H1 (cell line): ENCODE results near the gene RPL36AL. TPM values are rescaled to one million over a fixed set of nuclear protein-coding genes. Genes with fewer than 3 reads are reported as not detected.

Source experiments
- polyA plus RNA-seq, 7 experiments: library from polyadenylated mRNA; depleted of rRNA in 3 of 7; stranded (reverse) in 5 of 7; unstranded in 2 of 7; fragments of >200 nt in 5 of 7; fragments of 200-250 nt in 2 of 7; gene quantifications; 1 replicate in 5 of 7; 2 replicates in 1 of 7; 4 replicates in 1 of 7; pipeline versions ENCODE4 v1.2.1 to v1.2.3, GENCODE V29; 2011 to 2013; ENCODE audit warnings: missing spikeins in 2 of 7, mixed read lengths in 2 of 7
- small RNA-seq: library from polyadenylated mRNA; stranded (forward); fragments of <200 nt; extraction: miRNeasy Mini kit (QIAGEN cat#:217004); gene quantifications from one replicate; pipeline ENCODE3, GENCODE V24; 2013; ENCODE audit not compliant: insufficient read depth
- total RNA-seq: library from RNA; stranded (reverse); fragmentation: NEBNext Ultra II Directional; extraction: Animal tissue kit (Norgen Biotek cat#: 25700); gene quantifications from 2 replicates; pipeline ENCODE4 v1.2.1, GENCODE V29; 2021

RPL36AL gene
- total and polyA plus RNA-seq, 2 of the 8 experiments (the other 6 are each of a cell fraction or from before 2014, with no cell fraction given) = 138 to 230 TPM

Small RNA genes within 50 kb of the gene (small RNA-seq; reads per million reads assigned to genes)
- not detected for gene AL139099.3
- gene AL139099.4 = not detected
- gene RF00019 = not detected

Other genes with a start within 250 kb of the RPL36AL start
- gene RPS29, start 34.2 kb downstream of the RPL36AL start, total RNA-seq = 2,193 and 2,231 TPM in 2 replicates
- gene RPS29, start 34.2 kb downstream of the RPL36AL start, polyA plus RNA-seq (2011; rRNA removed) = 23,165 and 25,452 TPM in 2 replicates
- gene LRR1, start 21.7 kb downstream of the RPL36AL start, total RNA-seq = 37.5 and 37.7 TPM in 2 replicates
- 17.9 and 30.7 TPM in 2 replicates for gene LRR1, start 21.7 kb downstream of the RPL36AL start, polyA plus RNA-seq (2011; rRNA removed)
- 23.7 and 24.5 TPM in 2 replicates for gene MGAT2, start 173 bp upstream of the RPL36AL start, total RNA-seq
- 10.0 and 10.6 TPM in 2 replicates for gene MGAT2, start 173 bp upstream of the RPL36AL start, polyA plus RNA-seq (2011; rRNA removed)
- gene DNAAF2, start 14.6 kb upstream of the RPL36AL start, total RNA-seq = 27.5 and 30.0 TPM in 2 replicates
- gene DNAAF2, start 14.6 kb upstream of the RPL36AL start, polyA plus RNA-seq (2011; rRNA removed) = 12.2 and 13.1 TPM in 2 replicates
- gene POLE2, start 67.6 kb upstream of the RPL36AL start, total RNA-seq = 31.2 and 34.0 TPM in 2 replicates
- 24.5 and 41.7 TPM in 2 replicates for gene POLE2, start 67.6 kb upstream of the RPL36AL start, polyA plus RNA-seq (2011; rRNA removed)
- gene KLHDC1, start 72.5 kb upstream of the RPL36AL start, total RNA-seq = not detected in 2 replicates
- gene KLHDC1, start 72.5 kb upstream of the RPL36AL start, polyA plus RNA-seq (2011; rRNA removed) = 0.08 TPM in 1 of 2 replicates, not detected in the other
- gene KLHDC2, start 147.5 kb upstream of the RPL36AL start, total RNA-seq = 43.4 and 47.3 TPM in 2 replicates
- 24.7 and 32.9 TPM in 2 replicates for gene KLHDC2, start 147.5 kb upstream of the RPL36AL start, polyA plus RNA-seq (2011; rRNA removed)
- gene NEMF, start 232.2 kb upstream of the RPL36AL start, total RNA-seq = 44.5 and 45.5 TPM in 2 replicates
- gene NEMF, start 232.2 kb upstream of the RPL36AL start, polyA plus RNA-seq (2011; rRNA removed) = 7.4 and 8.3 TPM in 2 replicates